B cell (primary cell): ENCODE measurements around the gene TSEN15. TPM values are rescaled to one million over a fixed set of nuclear protein-coding genes. Genes with fewer than 3 reads are reported as not detected.

Experiments
- ATAC-seq: fragments of 200-7000 bp; cut with Tn5 transposase; one replicate; pipeline ENCODE4 v1.10.0; 2021; ENCODE audit warnings: low read depth, mild to moderate bottlenecking, moderate number of reproducible peaks, moderate library complexity
- CTCF ChIA-PET: fragments of 350-600 bp; sonication (Branson Sonifier 250); formaldehyde crosslinking; loops from one replicate; lab custom pipeline; 2021; ENCODE audit warnings: antibody characterized with exemption, inconsistent platforms; lab: Charles Lee
- POLR2A ChIA-PET: fragments of 350-600 bp; sonication (Branson Sonifier 250); formaldehyde crosslinking; loops from one replicate; lab custom pipeline; 2021; ENCODE audit warnings: antibody characterized with exemption; lab: Charles Lee
- DNase-seq: peaks from one replicate; pipeline ENCODE4 v3.0.0; 2013
- H2AFZ ChIP-seq: 2 replicates; pipeline ENCODE4 v1.6.1; 2012; ENCODE audit warnings: mild to moderate bottlenecking, low read depth, low read length; ENCODE audit not compliant: insufficient read depth, poor library complexity, severe bottlenecking
- H3K27ac ChIP-seq, 2 donors: 1 replicate in 1 of 2; 2 replicates in 1 of 2; pipeline ENCODE4 v1.5.1; 2012 to 2013; ENCODE audit warnings: low read length in 2 of 2, mild to moderate bottlenecking in 2 of 2, moderate library complexity in 1 of 2
- H3K27me3 ChIP-seq, 4 experiments: fragments of 200-600 bp in 1 of 4; sonication (generic) in 1 of 4; replicated peaks in 1 of 4; 1 replicate in 2 of 4; 2 replicates in 2 of 4; pipeline versions ENCODE4 v1.6.1 to v1.7.0; 2013 to 2016; ENCODE audit warnings: low read length in 3 of 4, mild to moderate bottlenecking in 2 of 4, mixed read lengths in 1 of 4, moderate library complexity in 1 of 4; ENCODE audit not compliant: insufficient read depth in 4 of 4, control insufficient read depth in 3 of 4; ENCODE audit errors: control extremely low read depth in 1 of 4
- H3K36me3 ChIP-seq, 2 experiments: replicated peaks in 1 of 2; 1 replicate in 1 of 2; 2 replicates in 1 of 2; pipeline versions ENCODE4 v1.6.1 to v1.7.1; 2013; ENCODE audit warnings: low read length in 1 of 2; ENCODE audit not compliant: insufficient read depth in 2 of 2, control insufficient read depth in 1 of 2; ENCODE audit errors: control extremely low read depth in 1 of 2, extremely low read depth in 1 of 2
- H3K4me1 ChIP-seq, 2 donors: fragments of 200-600 bp in 1 of 2; sonication (generic) in 1 of 2; 1 replicate in 1 of 2; 2 replicates in 1 of 2; pipeline versions ENCODE4 v1.5.1 to v1.6.1; 2013 to 2017; ENCODE audit warnings: low read length in 2 of 2; ENCODE audit not compliant: control insufficient read depth in 2 of 2, insufficient read depth in 2 of 2
- H3K4me2 ChIP-seq: replicated peaks from 2 replicates; pipeline ENCODE3; 2012; ENCODE audit warnings: mild to moderate bottlenecking, low read depth, low read length; ENCODE audit not compliant: poor library complexity, severe bottlenecking
- H3K4me3 ChIP-seq, 5 experiments: fragments of 200-600 bp in 1 of 5; sonication (generic) in 1 of 5; 1 replicate in 3 of 5; 2 replicates in 2 of 5; pipeline versions ENCODE4 v1.5.1 to v1.7.0; 2011 to 2016; ENCODE audit warnings: low read length in 4 of 5, mild to moderate bottlenecking in 4 of 5, low read depth in 2 of 5, control low read depth in 1 of 5, moderate library complexity in 1 of 5; ENCODE audit not compliant: insufficient read depth in 1 of 5; ENCODE audit errors: control extremely low read depth in 1 of 5, extremely low read depth in 1 of 5
- H3K79me2 ChIP-seq: fragments of 200-600 bp; sonication (generic); one replicate; pipeline ENCODE4 v1.6.0; 2016; ENCODE audit warnings: low read length; ENCODE audit not compliant: control insufficient read depth, insufficient read depth
- H3K9ac ChIP-seq: fragments of 200-600 bp; sonication (generic); 2 replicates; pipeline ENCODE4 v1.6.1; 2017; ENCODE audit warnings: mild to moderate bottlenecking, low read length, moderate library complexity
- H3K9me3 ChIP-seq, 3 donors: one replicate each; pipeline versions ENCODE4 v1.6.1 to v1.7.1; 2013; ENCODE audit warnings: low read length in 2 of 3; ENCODE audit not compliant: control insufficient read depth in 2 of 3, insufficient read depth in 1 of 3; ENCODE audit errors: control extremely low read depth in 1 of 3
- H4K20me1 ChIP-seq: 2 replicates; pipeline ENCODE4 v1.6.0; 2012; ENCODE audit warnings: mild to moderate bottlenecking, low read length; ENCODE audit not compliant: insufficient read depth, control insufficient read depth, poor library complexity, severe bottlenecking
- H3K27ac Mint-ChIP-seq: one replicate; pipeline ENCODE4 v1.8.0; 2021; ENCODE audit warnings: mixed read lengths
- H3K27me3 Mint-ChIP-seq: one replicate; pipeline ENCODE4 v1.8.0; 2021; ENCODE audit warnings: mixed read lengths
- H3K4me1 Mint-ChIP-seq: one replicate; pipeline ENCODE4 v1.8.0; 2021; ENCODE audit warnings: mixed read lengths
- H3K4me3 Mint-ChIP-seq: one replicate; pipeline ENCODE4 v1.8.0; 2021; ENCODE audit warnings: mixed read lengths
- H3K9me3 Mint-ChIP-seq: one replicate; pipeline ENCODE4 v1.8.0; 2022; ENCODE audit warnings: mixed read lengths; ENCODE audit not compliant: insufficient read depth
- EZH2 ChIP-seq: IDR thresholded peaks from 2 replicates; pipeline ENCODE4 v1.6.1; 2012; ENCODE audit warnings: borderline replicate concordance, low read depth, mild to moderate bottlenecking, moderate library complexity, low read length; ENCODE audit not compliant: insufficient read depth, poor library complexity, severe bottlenecking
- WGBS: methylation state at CpG from one replicate; pipeline ENCODE4 v1.1.5; 2013; ENCODE audit warnings: missing lambda C conversion rate; ENCODE audit not compliant: insufficient coverage; 5-methylcytosine and 5-hydroxymethylcytosine counted together
- intact Hi-C: fragments of 100-400 bp; cut with micrococcal nuclease; formaldehyde crosslinking; loops from one replicate; pipeline ENCODE4 v1.10.0; 2022
- polyA plus RNA-seq: library from polyadenylated mRNA; depleted of rRNA; stranded (reverse); fragments of >200 nt; gene quantifications from 2 replicates; pipeline ENCODE4 v1.2.3, GENCODE V29; 2012
- total RNA-seq, 2 donors: library from RNA; stranded (reverse); fragments of 120-200 nt in 1 of 2; gene quantifications; 1 replicate in 1 of 2; 2 replicates in 1 of 2; pipeline versions ENCODE4 v1.2.3 to v1.2.4, GENCODE V29; 2013 to 2022
- TF ChIP-seq, protein P1 (sequence below): fragments of 200-600 bp; IDR thresholded peaks from one replicate; pipeline ENCODE4 v1.8.0; 2022; ENCODE audit warnings: antibody characterized with exemption, mild to moderate bottlenecking

Gene TSEN15
- total and polyA plus RNA-seq, 2 donors (not counting 1 experiment from before 2014, with no cell fraction given), result 15.5 to 25.2 TPM

DNA sequence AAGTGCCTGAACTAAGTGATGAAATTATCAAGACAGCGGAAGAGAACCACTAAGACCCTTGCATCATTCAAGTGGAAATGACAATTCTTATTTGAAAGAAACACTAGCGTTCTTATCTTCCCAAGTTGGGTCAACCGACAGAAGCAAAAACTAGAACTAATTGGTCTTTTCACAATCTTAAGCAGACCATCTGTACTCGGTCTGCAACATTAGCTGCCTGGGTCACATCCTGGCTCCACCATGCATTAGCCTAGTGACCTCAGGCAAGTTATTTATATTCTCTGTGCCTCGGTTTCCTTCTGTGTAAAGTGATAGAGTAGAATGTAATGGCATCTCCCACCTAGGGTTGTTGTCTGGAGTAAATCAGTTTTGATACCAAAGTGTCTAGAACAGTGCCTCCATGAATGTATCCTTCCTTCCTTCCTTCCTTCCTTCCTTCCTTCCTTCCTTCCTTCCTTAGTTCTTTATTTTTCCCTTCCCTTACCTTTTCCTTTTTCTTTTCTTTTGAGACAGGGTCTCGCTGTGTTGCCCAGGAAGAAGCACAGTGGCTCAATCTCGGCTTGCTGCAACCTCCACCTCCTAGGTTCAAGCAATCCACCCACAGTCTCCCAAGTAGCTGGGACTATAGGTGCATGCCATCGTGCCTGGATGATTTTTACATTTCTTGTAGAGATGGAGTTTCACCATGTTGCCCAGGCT is 20.0 kb upstream of the TSEN15 start:
- no peak for ATAC-seq
- no peak overlapping the region for H3K4me3 Mint-ChIP-seq
- no peak overlapping the region for H3K27ac ChIP-seq
- no peaks in the 10 kb centered on the region for H3K9me3 ChIP-seq
- CTCF ChIA-PET, result interaction anchor here (1.5 to 1.6 kb wide), 2 partner anchors 9 to 20 kb away, joined by 3 read pairs; partner anchors contain the start of gene TSEN15
- H3K9ac ChIP-seq, result no peak overlapping the region
- peaks cover 3 to 23% (median 19%) of the 10 kb centered on the region in 4 experiments for H3K27me3 ChIP-seq
- H3K4me2 ChIP-seq, result no peak overlapping the region
- H4K20me1 ChIP-seq, result no peaks in the 10 kb centered on the region
- peaks cover 61% of the 10 kb centered on the region for H3K27me3 Mint-ChIP-seq
- no peaks in the 10 kb centered on the region for H3K9me3 Mint-ChIP-seq
- 81% methylated on average over 3 of the region's 8 CpGs for WGBS
- POLR2A ChIA-PET, result no interaction called here
- no peak overlapping the region for H3K4me3 ChIP-seq
- H3K4me1 ChIP-seq, result peaks cover 9 to 10% of the 10 kb centered on the region in 2 donors
- intact Hi-C loops, result no loop called here
- TF ChIP-seq, protein P1, sequence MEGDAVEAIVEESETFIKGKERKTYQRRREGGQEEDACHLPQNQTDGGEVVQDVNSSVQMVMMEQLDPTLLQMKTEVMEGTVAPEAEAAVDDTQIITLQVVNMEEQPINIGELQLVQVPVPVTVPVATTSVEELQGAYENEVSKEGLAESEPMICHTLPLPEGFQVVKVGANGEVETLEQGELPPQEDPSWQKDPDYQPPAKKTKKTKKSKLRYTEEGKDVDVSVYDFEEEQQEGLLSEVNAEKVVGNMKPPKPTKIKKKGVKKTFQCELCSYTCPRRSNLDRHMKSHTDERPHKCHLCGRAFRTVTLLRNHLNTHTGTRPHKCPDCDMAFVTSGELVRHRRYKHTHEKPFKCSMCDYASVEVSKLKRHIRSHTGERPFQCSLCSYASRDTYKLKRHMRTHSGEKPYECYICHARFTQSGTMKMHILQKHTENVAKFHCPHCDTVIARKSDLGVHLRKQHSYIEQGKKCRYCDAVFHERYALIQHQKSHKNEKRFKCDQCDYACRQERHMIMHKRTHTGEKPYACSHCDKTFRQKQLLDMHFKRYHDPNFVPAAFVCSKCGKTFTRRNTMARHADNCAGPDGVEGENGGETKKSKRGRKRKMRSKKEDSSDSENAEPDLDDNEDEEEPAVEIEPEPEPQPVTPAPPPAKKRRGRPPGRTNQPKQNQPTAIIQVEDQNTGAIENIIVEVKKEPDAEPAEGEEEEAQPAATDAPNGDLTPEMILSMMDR, result no peak
- no peak for TF ChIP-seq EZH2
- H3K36me3 ChIP-seq, result no peaks in the 10 kb centered on the region
- H3K79me2 ChIP-seq, result no peaks in the 10 kb centered on the region
- H3K27ac Mint-ChIP-seq, result no peak overlapping the region
- no peak for DNase-seq
- no peak overlapping the region for H2AFZ ChIP-seq
- peaks cover 9% of the 10 kb centered on the region for H3K4me1 Mint-ChIP-seq

DNA sequence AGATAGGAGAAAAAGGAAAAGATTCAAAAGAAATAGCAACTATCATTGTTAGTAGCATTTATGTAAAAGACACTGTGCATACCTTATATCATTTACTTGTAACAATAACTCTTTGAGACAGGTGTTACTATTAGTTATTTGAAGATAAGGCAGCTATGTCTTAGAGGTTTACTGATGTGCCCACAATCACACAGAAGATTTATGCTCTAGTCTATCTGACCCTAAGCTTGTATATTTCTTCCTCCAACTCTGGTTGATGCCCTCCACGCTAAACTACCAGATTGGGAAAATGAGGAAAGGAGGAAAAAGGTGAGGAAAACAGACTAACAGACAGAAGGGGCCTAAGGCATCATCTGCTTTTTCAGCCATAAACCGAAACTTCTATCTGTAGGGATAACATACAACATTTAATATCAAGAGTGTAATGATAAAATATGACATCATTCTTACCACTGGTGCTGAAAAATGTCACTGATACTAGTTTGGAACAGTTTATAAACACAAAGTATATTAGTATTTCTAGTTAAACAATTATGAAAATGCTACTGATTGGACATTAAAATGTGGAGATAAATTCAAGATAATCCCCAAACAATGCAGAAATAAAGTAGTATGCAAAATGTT is 19.1 kb upstream of the TSEN15 start:
- H3K27ac Mint-ChIP-seq, result no peak overlapping the region
- Histone ChIP-seq H3K9ac (no peak overlapping the region), H3K4me2 (no peak overlapping the region), H3K9me3 (no peaks in the 10 kb centered on the region), H4K20me1 (no peaks in the 10 kb centered on the region), H2AFZ (no peak overlapping the region), H3K79me2 (no peaks in the 10 kb centered on the region), H3K4me1 (peaks cover 11 to 12% of the 10 kb centered on the region in 2 donors), H3K27ac (no peak overlapping the region), H3K27me3 (peaks cover 3 to 21% (median 21%) of the 10 kb centered on the region in 4 experiments), H3K36me3 (no peaks in the 10 kb centered on the region), H3K4me3 (no peak overlapping the region)
- no peak for ATAC-seq
- no peak overlapping the region for H3K4me3 Mint-ChIP-seq
- ChIA-PET CTCF (interaction anchor here (1.6 kb wide), 1 partner anchor 19 kb away, joined by 3 read pairs; the partner anchor contains the start of gene TSEN15), POLR2A (no interaction called here)
- peaks cover 9% of the 10 kb centered on the region for H3K4me1 Mint-ChIP-seq
- TF ChIP-seq, protein P1, result no peak
- no peak for TF ChIP-seq EZH2
- H3K27me3 Mint-ChIP-seq, result peaks cover 59% of the 10 kb centered on the region
- no peaks in the 10 kb centered on the region for H3K9me3 Mint-ChIP-seq
- intact Hi-C loops, result no loop called here
- no CpG with 5 or more reads among the region's 2 CpGs for WGBS
- DNase-seq, result no peak
